HG03521 (cell line): ENCODE measurements around the gene CRTC3.
"Not testable (repeated sequence)": the region's sequence is repeated elsewhere in the genome, so short reads cannot be mapped to it uniquely, and the experiment has no call there.

Experiments used
- ATAC-seq: cut with Tn5 transposase; IDR thresholded peaks from one replicate; pipeline ENCODE4 v1.9.1; 2021; ENCODE audit warnings: mild to moderate bottlenecking, moderate library complexity; ENCODE audit not compliant: unreplicated experiment

The CRTC3 gene

GRCh38 chr15:90520365-90520764, 9.4 kb upstream of the CRTC3 start:
- ATAC-seq, result no peak

DNA sequence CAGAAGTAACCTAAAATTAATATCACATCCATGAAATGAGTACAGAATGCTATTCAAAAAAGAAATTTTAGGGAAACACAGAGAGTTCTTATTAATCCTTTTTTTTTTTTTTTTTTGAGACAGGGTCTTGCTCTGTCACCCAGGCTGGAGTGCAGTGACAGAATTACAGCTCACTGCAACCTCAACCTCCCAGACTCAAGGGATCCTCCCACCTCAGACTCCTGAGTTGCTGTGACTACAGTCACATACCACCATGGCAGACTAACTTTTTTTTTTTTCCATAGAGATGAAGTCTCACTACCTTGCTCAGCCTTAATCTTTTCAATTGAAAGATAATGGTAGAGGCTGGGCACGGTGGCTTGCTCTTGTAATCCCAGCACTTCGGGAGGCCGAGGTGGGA, 6.3 kb upstream of the CRTC3 start:
- no peak for ATAC-seq

DNA sequence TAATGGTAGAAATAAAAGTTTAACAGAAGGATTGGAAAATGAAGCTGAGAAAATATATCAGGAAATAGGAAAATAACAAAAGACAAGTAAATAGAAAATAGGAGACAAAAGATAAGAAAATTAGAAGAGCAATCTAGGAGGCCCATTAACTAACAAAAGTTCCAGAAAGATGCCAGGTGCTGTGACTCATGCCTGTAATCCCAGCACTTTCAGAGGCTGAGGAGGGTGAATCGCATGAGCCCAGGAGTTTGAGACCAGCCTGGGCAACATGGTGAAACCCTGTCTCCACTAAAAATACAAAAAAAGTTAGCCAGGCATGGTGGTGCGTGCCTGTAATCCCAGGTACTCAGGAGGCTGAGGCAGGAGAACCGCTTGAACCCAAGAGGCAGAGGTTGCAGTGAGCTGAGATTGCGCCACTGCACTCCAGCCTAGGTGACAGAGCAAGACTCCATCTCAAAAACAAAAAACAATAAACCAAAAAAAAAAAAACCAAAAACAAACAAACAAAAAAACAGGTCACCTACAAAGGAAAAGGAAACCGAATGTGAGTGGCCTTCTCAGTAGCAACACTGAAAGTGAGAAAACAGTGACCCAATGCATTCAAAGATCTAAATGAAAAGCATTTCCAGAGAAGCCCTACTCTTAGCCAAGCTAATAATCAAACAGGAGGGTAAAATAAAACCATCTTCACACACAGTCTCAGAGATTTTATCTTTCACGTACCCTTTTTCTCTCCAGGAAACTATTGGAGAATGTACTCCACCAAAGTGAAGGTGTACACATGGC, 5.5 kb upstream of the CRTC3 start:
- ATAC-seq, result not testable (repeated sequence)

- no peak for ATAC-seq
These were observed 732 bp upstream of the CRTC3 start for GRCh38 chr15:90529011-90529370.

GRCh38 chr15:90530250-90531051, 728 bp downstream of the CRTC3 start:
- ATAC-seq, result peak; percentile 32

DNA sequence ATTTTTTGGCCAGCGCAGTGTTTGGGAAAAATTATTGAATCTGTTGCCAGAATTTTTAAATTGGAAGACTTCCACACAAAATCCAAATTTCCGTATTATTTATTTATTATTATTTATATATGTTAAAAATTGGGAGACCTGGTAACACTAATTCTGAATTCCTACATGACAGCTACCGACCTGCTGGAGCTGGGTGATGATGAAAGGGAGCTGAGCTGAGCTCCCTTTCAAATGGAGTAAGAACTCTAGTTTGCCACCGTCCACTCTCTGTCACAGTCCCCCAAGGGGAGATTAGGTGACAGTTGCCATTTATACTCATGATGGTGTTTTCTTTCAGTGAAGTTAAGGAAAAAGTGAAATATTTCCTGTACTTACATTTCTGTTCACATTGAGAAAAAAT, 1.4 kb downstream of the CRTC3 start:
- ATAC-seq, result no peak

DNA sequence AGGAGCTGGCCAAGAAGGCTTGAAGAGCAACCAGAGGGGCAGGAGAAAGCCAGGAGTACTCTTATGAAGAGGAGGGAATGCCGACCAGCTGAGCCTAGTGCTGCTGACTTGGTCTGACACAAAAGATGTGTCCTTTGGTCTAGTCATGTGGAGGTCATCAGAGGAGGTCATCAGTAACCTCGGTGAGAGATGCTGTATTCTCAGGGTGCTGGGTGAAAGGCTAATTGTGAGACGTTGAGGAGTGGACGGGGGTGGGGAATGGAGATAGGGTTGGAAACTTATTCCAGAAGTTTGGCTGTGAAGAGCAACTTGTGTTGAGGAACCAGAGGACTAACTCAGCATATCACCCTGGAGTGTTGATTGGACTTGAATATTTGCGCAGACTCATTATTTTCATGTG, 5.5 kb downstream of the CRTC3 start:
- no peak for ATAC-seq

DNA sequence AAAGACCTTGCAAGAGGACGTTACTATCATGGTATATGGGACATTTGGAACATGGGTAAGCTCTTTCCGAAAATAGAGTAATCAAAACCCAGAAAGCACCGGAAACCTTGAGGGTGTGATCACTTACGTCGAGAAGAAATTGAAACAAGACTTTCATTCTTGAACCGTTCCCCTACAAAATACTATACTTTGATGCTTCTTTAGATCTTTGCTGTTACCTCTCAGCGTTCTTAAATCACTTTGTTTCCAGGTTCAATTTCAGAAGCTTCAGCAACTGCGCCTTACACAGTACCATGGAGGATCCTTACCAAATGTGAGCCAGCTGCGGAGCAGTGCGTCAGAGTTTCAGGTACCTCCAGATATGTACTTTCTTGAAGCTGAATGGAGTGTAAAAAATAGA, 10.1 kb downstream of the CRTC3 start:
- no peak for ATAC-seq

- no peak for ATAC-seq
These were observed 11.0 kb downstream of the CRTC3 start for GRCh38 chr15:90540768-90541167.

DNA sequence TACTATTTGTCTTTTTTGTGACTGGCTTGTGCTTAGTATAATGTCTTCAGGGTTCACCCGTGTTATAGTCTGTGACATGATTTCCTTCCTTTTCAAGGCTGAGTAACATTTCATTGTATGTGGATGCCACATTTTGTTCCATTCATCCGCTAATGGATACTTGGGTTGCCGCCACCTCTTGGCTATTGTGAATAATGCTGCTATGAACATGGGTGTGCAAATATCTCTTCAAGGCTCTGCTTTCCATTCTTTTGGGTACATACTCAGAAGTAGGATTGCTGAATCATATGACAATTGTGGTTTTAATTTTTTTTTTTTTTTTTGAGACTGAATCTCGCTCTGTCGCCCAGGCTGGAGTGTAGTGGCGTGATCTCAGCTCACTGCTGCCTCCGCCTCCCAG, 15.4 kb downstream of the CRTC3 start:
- no peak for ATAC-seq

DNA sequence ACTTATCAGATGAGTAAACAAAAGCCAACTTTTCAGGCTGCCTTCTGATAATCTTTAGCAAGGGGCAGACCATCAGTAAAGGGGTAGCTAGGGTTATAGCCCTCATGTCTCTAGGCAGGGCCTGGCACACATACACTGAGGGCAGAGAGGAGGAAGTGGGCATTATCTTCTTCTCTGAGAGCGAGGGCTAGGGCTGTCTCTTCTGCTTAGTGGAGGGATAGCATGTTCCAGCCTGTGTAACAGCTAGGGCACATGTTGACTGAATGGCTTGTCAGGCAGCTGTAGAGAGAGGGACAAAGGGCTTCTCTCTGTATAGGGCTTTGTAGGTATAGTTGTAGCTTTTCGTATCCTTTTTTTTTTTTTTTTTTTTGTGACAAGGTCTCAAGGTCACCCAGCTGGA, 17.8 kb downstream of the CRTC3 start:
- ATAC-seq, result no peak

DNA sequence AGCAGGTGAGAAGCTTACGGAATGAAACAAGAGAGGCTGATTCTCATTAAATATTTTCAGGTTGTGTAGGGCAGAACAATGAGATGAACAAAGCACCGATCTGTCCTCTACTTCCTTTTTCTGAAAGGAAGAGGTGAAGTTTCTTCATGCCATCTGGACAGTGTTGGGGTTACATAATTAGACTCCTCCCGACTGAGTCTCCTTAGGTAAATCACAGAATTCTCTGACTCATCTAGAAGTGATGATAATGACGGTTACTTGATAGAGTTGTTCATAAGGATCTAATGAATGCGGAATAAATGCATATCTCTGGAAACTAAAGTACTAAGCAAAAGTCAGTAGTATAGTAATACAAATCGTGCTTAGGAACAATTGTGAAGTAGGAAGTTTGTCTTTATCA, 21.2 kb downstream of the CRTC3 start:
- ATAC-seq, result no peak

DNA sequence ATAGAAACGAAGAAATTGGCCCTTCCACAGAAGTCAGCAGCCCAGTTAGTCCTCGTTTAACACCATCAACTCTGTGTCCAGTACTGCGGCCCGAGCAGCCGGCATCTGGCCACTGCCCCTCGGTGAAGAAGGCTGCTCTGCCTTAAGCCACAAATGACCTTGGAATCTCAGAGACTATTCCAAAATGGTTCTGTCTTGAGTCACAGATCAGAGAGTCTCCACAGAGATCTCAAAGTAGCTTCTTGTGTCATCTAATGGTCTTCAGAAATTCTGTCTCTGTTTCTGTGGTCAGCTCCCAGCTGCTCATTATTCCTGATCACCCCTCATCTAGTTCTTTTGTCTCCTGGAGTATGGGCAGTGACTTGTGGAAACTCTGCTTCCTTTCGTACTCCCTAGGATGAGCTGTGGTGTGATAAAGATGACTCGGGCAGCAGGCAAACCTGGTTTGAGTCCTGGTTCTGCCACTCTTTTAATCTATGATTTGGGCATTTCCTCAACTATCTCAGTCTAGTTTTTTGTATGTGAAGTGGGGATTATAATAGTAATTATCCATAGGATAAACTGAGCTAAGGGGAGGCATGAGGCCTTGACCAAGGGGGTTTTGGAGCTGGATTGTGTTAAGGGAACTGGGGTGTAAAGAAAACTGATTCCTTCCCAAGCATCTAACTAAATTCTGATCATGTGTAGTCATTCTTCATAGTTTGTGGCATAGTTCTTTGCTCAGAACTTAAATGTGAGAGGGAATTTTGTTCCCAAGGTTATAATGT, 22.6 kb downstream of the CRTC3 start:
- no peak for ATAC-seq

DNA sequence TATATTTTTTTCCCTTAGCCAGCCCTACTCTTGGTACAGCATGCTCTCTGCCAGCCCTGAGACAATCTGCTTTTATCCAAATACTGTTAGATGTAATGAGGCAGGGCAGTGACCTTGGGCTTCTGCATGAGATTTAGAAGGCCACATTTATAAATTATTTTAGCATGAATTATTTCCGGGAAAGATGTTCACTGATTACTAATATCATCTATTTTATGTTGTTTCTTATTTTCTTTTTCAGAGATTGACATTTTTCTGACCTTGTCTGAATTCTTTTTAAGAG, 23.1 kb downstream of the CRTC3 start:
- no peak for ATAC-seq

GRCh38 chr15:90553248-90553745, 23.6 kb downstream of the CRTC3 start:
- no peak for ATAC-seq

DNA sequence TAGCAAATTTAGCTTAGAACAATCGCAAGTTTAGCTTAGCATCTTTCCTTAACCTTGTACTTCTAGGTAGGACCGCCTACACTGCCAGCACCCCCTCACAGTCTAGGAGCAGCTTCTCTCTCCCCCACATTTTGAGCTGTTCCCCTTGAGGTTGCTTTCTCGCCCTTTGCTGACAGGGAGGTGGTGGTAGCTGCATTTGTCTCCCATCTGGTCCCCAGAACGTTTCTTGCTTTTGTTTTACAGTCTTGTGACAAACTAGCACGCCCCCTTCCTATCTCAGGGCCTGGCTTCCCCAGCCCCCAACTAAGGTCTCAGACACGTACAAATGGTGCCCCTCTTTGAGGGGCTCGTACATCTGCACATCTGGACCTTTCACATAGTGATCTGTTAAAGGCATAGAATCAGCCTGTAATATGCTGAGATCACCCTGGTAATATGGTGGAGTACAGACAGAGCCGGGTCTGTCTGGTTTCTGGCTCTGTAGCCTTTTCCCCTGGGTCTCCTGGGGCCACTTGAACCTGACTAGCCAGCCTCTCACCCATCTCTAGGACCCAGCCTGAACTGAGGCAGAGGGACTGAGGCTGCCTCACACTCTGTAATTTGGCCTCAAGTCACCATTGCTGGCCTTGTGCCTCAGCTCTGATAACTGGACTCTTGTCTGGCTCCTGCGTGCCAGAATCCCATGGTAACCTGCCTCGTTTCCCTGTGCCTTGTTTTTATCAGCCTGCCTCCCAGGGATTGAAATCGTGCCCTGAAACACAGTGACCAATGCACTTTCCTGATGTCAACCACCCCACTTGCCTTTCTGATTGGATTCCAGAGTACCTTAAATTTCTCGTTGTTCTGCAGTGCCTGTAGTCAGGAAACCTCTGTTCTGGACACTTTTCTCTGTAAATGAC, 27.7 kb downstream of the CRTC3 start:
- no peak for ATAC-seq

GRCh38 chr15:90558171-90558573, 28.4 kb downstream of the CRTC3 start:
- ATAC-seq, result no peak

DNA sequence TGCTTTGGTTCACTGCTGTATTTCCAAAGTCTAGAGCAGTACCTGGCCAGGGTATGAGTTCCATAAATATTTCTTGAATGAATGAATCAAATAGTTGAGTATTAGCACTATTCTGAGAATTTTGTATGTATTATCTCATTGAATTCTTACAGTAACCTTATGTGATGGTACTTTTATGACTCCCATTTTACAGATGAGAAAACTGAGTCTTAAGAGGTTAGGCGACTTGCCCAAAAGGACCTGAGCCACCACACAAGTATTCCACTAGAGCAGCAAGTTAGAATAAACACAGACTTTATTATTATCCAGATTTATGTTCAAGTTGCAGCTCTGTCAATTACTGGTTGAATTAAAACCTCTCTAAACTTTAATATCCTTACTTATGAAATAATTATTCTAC, 29.4 kb downstream of the CRTC3 start:
- no peak for ATAC-seq

DNA sequence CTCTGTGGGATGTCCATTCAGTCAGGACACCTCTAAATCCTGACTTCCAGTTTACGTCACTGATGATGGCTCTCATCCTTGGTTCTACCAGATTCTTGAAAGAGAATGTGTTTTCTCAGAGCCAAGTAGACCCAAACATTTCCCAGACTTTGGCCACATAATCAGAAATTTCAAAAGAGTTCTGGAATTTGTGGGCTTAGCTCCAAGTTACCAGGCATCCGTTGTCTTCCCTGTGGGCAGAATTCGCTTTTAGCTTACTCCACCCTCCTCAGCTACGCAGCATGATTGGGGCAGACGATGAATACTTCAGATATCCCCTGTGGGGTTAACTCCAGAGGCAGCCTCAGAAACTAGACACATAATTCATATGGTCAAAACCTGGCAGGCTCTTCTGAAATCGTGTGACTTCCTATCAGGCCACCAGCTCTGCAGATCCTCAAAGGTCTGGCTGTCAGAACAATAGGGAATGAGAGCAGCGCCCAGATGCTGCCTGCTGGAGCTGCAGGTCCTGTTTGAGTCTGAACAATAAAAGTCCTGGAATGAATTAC, 30.6 kb downstream of the CRTC3 start:
- no peak for ATAC-seq
